Neural progenitor cell (in vitro differentiated cells): ENCODE measurements around the gene ERC2. TPM values are rescaled to one million over a fixed set of nuclear protein-coding genes. Genes with fewer than 3 reads are reported as not detected.

Experiments
- DNase-seq: peaks from one replicate; pipeline ENCODE4 v3.0.0-alpha.2; 2016; ENCODE audit warnings: low spot score
- H2AFZ ChIP-seq: fragments of 200-600 bp; sonication (generic); replicated peaks from 2 replicates; pipeline ENCODE4 v1.6.1; 2016; ENCODE audit warnings: antibody characterized with exemption
- H3F3A ChIP-seq: fragments of 200-600 bp; sonication (generic); 2 replicates; pipeline ENCODE4 v1.6.1; 2016; ENCODE audit warnings: antibody characterized with exemption, low read depth
- H3K27ac ChIP-seq: fragments of 200-600 bp; sonication (generic); 2 replicates; pipeline ENCODE4 v1.5.1; 2016; ENCODE audit warnings: mild to moderate bottlenecking
- H3K27me3 ChIP-seq: fragments of 200-600 bp; sonication (generic); 2 replicates; pipeline ENCODE4 v1.6.1; 2016; ENCODE audit warnings: mild to moderate bottlenecking, moderate library complexity
- H3K36me3 ChIP-seq: fragments of 200-600 bp; sonication (generic); 2 replicates; pipeline ENCODE4 v1.5.1; 2016
- H3K4me1 ChIP-seq: fragments of 200-600 bp; sonication (generic); 2 replicates; pipeline ENCODE4 v1.6.1; 2016; ENCODE audit warnings: mixed run types
- H3K4me2 ChIP-seq: fragments of 200-600 bp; sonication (generic); 2 replicates; pipeline ENCODE4 v1.6.1; 2016
- H3K4me3 ChIP-seq: fragments of 200-600 bp; sonication (generic); 2 replicates; pipeline ENCODE4 v1.5.1; 2016
- H3K79me2 ChIP-seq: fragments of 200-600 bp; sonication (generic); 2 replicates; pipeline ENCODE4 v1.6.1; 2016; ENCODE audit warnings: low read depth
- H3K9ac ChIP-seq: fragments of 200-600 bp; sonication (generic); 2 replicates; pipeline ENCODE4 v1.6.1; 2016
- H3K9me3 ChIP-seq: fragments of 200-600 bp; sonication (generic); 2 replicates; pipeline ENCODE4 v1.5.1; 2016; ENCODE audit warnings: low read depth
- H4K20me1 ChIP-seq: fragments of 200-600 bp; sonication (generic); 2 replicates; pipeline ENCODE4 v1.6.1; 2016; ENCODE audit warnings: low read depth
- H3K27ac Mint-ChIP-seq: 3 replicates; pipeline ENCODE4 v1.8.0; 2021; ENCODE audit warnings: mixed read lengths
- H3K27me3 Mint-ChIP-seq: 2 replicates; pipeline ENCODE4 v1.8.0; 2022; ENCODE audit warnings: low read depth, mild to moderate bottlenecking, inconsistent platforms, moderate library complexity, mixed read lengths; ENCODE audit not compliant: insufficient read depth
- H3K36me3 Mint-ChIP-seq: 3 replicates; pipeline ENCODE4 v1.8.0; 2021; ENCODE audit warnings: mixed read lengths
- H3K4me1 Mint-ChIP-seq: 3 replicates; pipeline ENCODE4 v1.8.0; 2021; ENCODE audit warnings: mixed read lengths
- H3K4me3 Mint-ChIP-seq: 3 replicates; pipeline ENCODE4 v1.8.0; 2021; ENCODE audit warnings: mild to moderate bottlenecking, moderate library complexity, mixed read lengths
- H3K9me3 Mint-ChIP-seq: 3 replicates; pipeline ENCODE4 v1.8.0; 2020; ENCODE audit warnings: mixed read lengths
- EZH2 ChIP-seq: fragments of 200-600 bp; sonication (generic); IDR thresholded peaks from 2 replicates; pipeline ENCODE4 v1.6.1; 2017; ENCODE audit warnings: antibody characterized with exemption, mild to moderate bottlenecking, moderate library complexity
- EZH2phosphoT487 ChIP-seq: fragments of 200-600 bp; sonication (generic); IDR thresholded peaks from 2 replicates; pipeline ENCODE4 v1.6.1; 2017; ENCODE audit warnings: antibody characterized with exemption
- total RNA-seq: library from RNA; depleted of rRNA; stranded (reverse); fragments of >200 nt; gene quantifications from 2 replicates; pipeline ENCODE4 v1.2.3, GENCODE V29; 2015; ENCODE audit warnings: low replicate concordance
- TF ChIP-seq, protein P1 (sequence below): fragments of 200-600 bp; sonication (generic); IDR thresholded peaks from 2 replicates; pipeline ENCODE4 v1.5.1; 2017; ENCODE audit warnings: antibody characterized with exemption, mild to moderate bottlenecking

The ERC2 gene
- total RNA-seq, 1 donor from 2014 or later, result 24.8 TPM

DNA sequence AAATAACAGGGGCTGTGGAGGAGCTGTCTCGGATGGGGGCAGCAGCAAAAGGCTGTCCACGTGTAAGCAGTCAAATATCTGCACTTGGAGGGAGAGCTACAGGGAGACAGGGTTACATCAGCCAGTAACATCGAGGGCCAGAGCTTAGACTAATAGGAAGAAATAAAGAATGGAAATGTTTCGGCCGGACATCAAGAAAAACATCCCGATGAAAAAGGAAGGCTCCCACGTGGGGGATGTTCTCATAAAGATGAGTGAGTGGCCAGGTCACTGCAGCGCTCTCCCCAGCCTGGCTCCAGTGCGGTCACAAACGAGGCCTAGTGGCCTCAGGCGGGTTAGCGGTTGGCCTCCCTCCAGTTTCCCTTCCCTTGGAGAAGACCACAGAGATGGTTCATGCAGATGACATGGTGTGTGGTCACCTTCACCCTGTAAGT, 925.1 kb downstream of the ERC2 start:
- Histone ChIP-seq H3K4me2 (no peak overlapping the region), H4K20me1 (no peaks in the 10 kb centered on the region), H3K4me1 (peaks cover 46% of the 10 kb centered on the region), H2AFZ (no peak overlapping the region), H3K9me3 (no peaks in the 10 kb centered on the region), H3K36me3 (no peaks in the 10 kb centered on the region), H3K79me2 (no peaks in the 10 kb centered on the region), H3K27ac (no peak overlapping the region), H3K27me3 (no peaks in the 10 kb centered on the region), H3F3A (peaks cover 23% of the 10 kb centered on the region), H3K4me3 (no peak overlapping the region), H3K9ac (no peak overlapping the region)
- Mint-ChIP-seq H3K4me3 (no peak overlapping the region), H3K27ac (peak overlapping the region; percentile 18), H3K27me3 (peaks cover 10% of the 10 kb centered on the region), H3K36me3 (peaks cover 4% of the 10 kb centered on the region), H3K9me3 (peaks cover 6% of the 10 kb centered on the region), H3K4me1 (peaks cover 67% of the 10 kb centered on the region)
- TF ChIP-seq EZH2, result no peak
- TF ChIP-seq EZH2phosphoT487, result no peak
- TF ChIP-seq, protein P1, sequence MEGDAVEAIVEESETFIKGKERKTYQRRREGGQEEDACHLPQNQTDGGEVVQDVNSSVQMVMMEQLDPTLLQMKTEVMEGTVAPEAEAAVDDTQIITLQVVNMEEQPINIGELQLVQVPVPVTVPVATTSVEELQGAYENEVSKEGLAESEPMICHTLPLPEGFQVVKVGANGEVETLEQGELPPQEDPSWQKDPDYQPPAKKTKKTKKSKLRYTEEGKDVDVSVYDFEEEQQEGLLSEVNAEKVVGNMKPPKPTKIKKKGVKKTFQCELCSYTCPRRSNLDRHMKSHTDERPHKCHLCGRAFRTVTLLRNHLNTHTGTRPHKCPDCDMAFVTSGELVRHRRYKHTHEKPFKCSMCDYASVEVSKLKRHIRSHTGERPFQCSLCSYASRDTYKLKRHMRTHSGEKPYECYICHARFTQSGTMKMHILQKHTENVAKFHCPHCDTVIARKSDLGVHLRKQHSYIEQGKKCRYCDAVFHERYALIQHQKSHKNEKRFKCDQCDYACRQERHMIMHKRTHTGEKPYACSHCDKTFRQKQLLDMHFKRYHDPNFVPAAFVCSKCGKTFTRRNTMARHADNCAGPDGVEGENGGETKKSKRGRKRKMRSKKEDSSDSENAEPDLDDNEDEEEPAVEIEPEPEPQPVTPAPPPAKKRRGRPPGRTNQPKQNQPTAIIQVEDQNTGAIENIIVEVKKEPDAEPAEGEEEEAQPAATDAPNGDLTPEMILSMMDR, result no peak
- no peak for DNase-seq

DNA sequence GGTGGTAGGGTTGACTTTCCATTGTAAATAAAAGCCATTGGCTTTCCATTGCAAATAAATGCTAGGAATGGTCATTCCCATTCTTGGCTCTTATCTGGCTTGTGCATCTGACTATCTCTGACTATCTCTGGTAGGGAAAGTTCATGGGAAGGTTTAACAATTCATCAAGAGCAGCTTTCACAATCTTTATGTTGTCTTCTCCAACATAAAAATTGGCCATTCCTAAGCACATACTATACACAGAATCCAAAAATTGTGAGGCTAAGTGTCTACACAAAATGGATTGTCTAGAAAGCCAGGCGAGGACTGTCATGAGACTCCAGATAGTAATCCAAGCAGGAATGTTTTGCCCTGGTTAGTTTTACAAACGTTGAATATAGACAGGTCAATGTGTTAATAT, 926.8 kb downstream of the ERC2 start:
- DNase-seq, result no peak
- H3K27me3 Mint-ChIP-seq, result peaks cover 13% of the 10 kb centered on the region
- Histone ChIP-seq H3K9me3 (no peaks in the 10 kb centered on the region), H3K4me1 (peaks cover 38% of the 10 kb centered on the region), H3K4me2 (no peak overlapping the region), H4K20me1 (no peaks in the 10 kb centered on the region), H3K79me2 (no peaks in the 10 kb centered on the region), H3K27ac (no peak overlapping the region), H2AFZ (no peak overlapping the region), H3K36me3 (no peaks in the 10 kb centered on the region), H3K27me3 (no peaks in the 10 kb centered on the region), H3K9ac (no peak overlapping the region), H3F3A (peaks cover 9% of the 10 kb centered on the region), H3K4me3 (no peak overlapping the region)
- H3K36me3 Mint-ChIP-seq, result peaks cover 4% of the 10 kb centered on the region
- no peak overlapping the region for H3K4me3 Mint-ChIP-seq
- peaks cover 67% of the 10 kb centered on the region for H3K4me1 Mint-ChIP-seq
- no peak overlapping the region for H3K27ac Mint-ChIP-seq
- H3K9me3 Mint-ChIP-seq, result peaks cover 6% of the 10 kb centered on the region
- TF ChIP-seq EZH2phosphoT487 (no peak), EZH2 (no peak)
- TF ChIP-seq, protein P1, result no peak

DNA sequence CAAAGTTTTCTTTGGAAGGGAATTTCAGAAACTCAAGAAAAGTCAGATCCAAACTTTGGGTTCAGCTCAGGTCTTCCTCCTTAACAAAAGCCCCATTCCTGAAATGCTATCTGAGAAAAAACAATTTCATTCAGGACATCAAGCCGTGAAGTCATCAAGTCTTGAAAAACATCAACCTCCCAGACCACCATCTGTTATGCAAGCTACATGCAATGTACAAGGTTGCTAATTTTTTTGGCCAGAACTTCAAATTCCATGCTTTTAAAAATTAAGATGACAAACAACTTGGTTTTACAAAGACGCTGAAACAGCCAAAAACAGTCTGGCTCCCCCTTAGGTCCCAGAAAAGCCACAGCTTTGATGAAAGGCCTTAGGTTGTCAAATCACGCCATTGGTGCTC, 927.3 kb downstream of the ERC2 start:
- H3K36me3 ChIP-seq, result no peaks in the 10 kb centered on the region
- H3K9me3 Mint-ChIP-seq, result peaks cover 6% of the 10 kb centered on the region
- no peak overlapping the region for H3K4me3 ChIP-seq
- no peak overlapping the region for H3K4me2 ChIP-seq
- H2AFZ ChIP-seq, result no peak overlapping the region
- no peaks in the 10 kb centered on the region for H3K27me3 ChIP-seq
- H3K9ac ChIP-seq, result no peak overlapping the region
- H3K36me3 Mint-ChIP-seq, result peaks cover 4% of the 10 kb centered on the region
- TF ChIP-seq, protein P1, result no peak
- no peak for TF ChIP-seq EZH2
- TF ChIP-seq EZH2phosphoT487, result no peak
- no peaks in the 10 kb centered on the region for H4K20me1 ChIP-seq
- no peak overlapping the region for H3K27ac ChIP-seq
- peaks cover 35% of the 10 kb centered on the region for H3K4me1 ChIP-seq
- DNase-seq, result no peak
- no peak overlapping the region for H3K27ac Mint-ChIP-seq
- H3K4me1 Mint-ChIP-seq, result peaks cover 67% of the 10 kb centered on the region
- no peak overlapping the region for H3K4me3 Mint-ChIP-seq
- H3K27me3 Mint-ChIP-seq, result peaks cover 8% of the 10 kb centered on the region
- H3K79me2 ChIP-seq, result no peaks in the 10 kb centered on the region
- peaks cover 4% of the 10 kb centered on the region for H3F3A ChIP-seq
- H3K9me3 ChIP-seq, result no peaks in the 10 kb centered on the region
